C4-2B (cell line): ENCODE results near the gene P3H2.

ENCODE experiments used
- ZFX ChIP-seq: fragments of 450-650 bp; IDR thresholded peaks from 2 replicates; pipeline ENCODE4 v1.6.1; 2017
- TF ChIP-seq, protein P1 (sequence below): fragments of 450-650 bp; conservative IDR thresholded peaks from 2 replicates; pipeline ENCODE4 v1.5.1; 2017; ENCODE audit warnings: mild to moderate bottlenecking

DNA sequence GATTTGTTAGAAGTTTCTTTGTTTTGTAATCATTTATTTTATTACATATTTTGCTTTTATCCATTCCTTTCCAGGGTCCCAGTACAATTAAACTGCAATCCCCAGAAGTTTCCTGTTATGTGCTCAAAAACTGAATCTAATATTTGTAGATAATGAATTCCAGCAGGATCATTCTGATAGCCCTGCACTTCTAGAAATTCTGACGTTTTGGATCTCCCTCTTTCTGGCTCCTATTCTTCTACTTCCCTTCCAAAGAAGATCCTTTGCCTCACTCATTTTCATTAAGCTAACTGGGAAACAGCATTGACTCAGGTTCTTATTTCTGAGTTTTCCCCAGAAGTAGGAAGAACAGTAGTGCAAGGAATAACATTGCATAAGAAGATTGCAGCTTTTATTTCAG, 9.9 kb downstream of the P3H2 start:
- TF ChIP-seq, protein P1, sequence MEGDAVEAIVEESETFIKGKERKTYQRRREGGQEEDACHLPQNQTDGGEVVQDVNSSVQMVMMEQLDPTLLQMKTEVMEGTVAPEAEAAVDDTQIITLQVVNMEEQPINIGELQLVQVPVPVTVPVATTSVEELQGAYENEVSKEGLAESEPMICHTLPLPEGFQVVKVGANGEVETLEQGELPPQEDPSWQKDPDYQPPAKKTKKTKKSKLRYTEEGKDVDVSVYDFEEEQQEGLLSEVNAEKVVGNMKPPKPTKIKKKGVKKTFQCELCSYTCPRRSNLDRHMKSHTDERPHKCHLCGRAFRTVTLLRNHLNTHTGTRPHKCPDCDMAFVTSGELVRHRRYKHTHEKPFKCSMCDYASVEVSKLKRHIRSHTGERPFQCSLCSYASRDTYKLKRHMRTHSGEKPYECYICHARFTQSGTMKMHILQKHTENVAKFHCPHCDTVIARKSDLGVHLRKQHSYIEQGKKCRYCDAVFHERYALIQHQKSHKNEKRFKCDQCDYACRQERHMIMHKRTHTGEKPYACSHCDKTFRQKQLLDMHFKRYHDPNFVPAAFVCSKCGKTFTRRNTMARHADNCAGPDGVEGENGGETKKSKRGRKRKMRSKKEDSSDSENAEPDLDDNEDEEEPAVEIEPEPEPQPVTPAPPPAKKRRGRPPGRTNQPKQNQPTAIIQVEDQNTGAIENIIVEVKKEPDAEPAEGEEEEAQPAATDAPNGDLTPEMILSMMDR = no peak
- no peak for TF ChIP-seq ZFX
